Neural cell (in vitro differentiated cells): ENCODE measurements around the gene ATXN3.

Source experiments
- EP300 ChIP-seq: fragments of 450-650 bp; conservative IDR thresholded peaks from 2 replicates; pipeline ENCODE4 v1.6.1; 2014; ENCODE audit warnings: antibody characterized with exemption, mild to moderate bottlenecking, moderate library complexity; ENCODE audit not compliant: poor library complexity, severe bottlenecking
- POLR2AphosphoS5 ChIP-seq: IDR thresholded peaks from 2 replicates; pipeline ENCODE4 v1.6.1; 2012
- REST ChIP-seq: IDR thresholded peaks from 2 replicates; pipeline ENCODE4 v1.6.1; 2012; ENCODE audit warnings: borderline replicate concordance
- TF ChIP-seq, protein P1 (sequence below): fragments of 450-650 bp; IDR thresholded peaks from 2 replicates; pipeline ENCODE4 v1.5.1; 2014; ENCODE audit warnings: antibody characterized with exemption, mild to moderate bottlenecking, moderate library complexity; ENCODE audit not compliant: poor library complexity, severe bottlenecking

- TF ChIP-seq, protein P1, sequence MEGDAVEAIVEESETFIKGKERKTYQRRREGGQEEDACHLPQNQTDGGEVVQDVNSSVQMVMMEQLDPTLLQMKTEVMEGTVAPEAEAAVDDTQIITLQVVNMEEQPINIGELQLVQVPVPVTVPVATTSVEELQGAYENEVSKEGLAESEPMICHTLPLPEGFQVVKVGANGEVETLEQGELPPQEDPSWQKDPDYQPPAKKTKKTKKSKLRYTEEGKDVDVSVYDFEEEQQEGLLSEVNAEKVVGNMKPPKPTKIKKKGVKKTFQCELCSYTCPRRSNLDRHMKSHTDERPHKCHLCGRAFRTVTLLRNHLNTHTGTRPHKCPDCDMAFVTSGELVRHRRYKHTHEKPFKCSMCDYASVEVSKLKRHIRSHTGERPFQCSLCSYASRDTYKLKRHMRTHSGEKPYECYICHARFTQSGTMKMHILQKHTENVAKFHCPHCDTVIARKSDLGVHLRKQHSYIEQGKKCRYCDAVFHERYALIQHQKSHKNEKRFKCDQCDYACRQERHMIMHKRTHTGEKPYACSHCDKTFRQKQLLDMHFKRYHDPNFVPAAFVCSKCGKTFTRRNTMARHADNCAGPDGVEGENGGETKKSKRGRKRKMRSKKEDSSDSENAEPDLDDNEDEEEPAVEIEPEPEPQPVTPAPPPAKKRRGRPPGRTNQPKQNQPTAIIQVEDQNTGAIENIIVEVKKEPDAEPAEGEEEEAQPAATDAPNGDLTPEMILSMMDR: no peak
- TF ChIP-seq POLR2AphosphoS5: no peak
- TF ChIP-seq REST: no peak
- no peak for TF ChIP-seq EP300
These were observed 2.9 kb downstream of the ATXN3 start for GRCh38 chr14:92103363-92103989.
